BLaER1 treated with 17β-estradiol and CSF1 and Interleukin-3, amounts not matched to agents 10 nM and 100 nM (cell line): ENCODE results near the gene PRRT1.

ENCODE experiments used
- H3K27ac ChIP-seq, 11 experiments: shearing (Covaris generic); formaldehyde crosslinking; 2 replicates each; pipeline ENCODE4 v1.8.1; 2022
- H3K27me3 ChIP-seq, 11 experiments: shearing (Covaris generic); formaldehyde crosslinking; 2 replicates each; pipeline ENCODE4 v1.8.1; 2022
- H3K36me3 ChIP-seq, 11 experiments: shearing (Covaris generic); formaldehyde crosslinking; 2 replicates each; pipeline ENCODE4 v1.8.1; 2022
- H3K4me1 ChIP-seq, 10 experiments: shearing (Covaris generic); formaldehyde crosslinking; 2 replicates each; pipeline ENCODE4 v1.8.1; 2022
- H3K4me2 ChIP-seq, 11 experiments: shearing (Covaris generic); formaldehyde crosslinking; 2 replicates each; pipeline ENCODE4 v1.8.1; 2022
- H3K4me3 ChIP-seq, 10 experiments: shearing (Covaris generic); formaldehyde crosslinking; 2 replicates each; pipeline ENCODE4 v1.8.1; 2022
- H3K9ac ChIP-seq, 11 experiments: shearing (Covaris generic); formaldehyde crosslinking; 2 replicates each; pipeline ENCODE4 v1.8.1; 2022
- H3K9me3 ChIP-seq, 11 experiments: shearing (Covaris generic); formaldehyde crosslinking; replicated peaks in 1 of 11; 2 replicates each; pipeline ENCODE4 v1.8.1; 2022
- H4K20me1 ChIP-seq, 11 experiments: shearing (Covaris generic); formaldehyde crosslinking; 2 replicates each; pipeline ENCODE4 v1.8.1; 2022
- Cebpa-rat ChIP-seq, 11 experiments: shearing (Covaris generic); IDR thresholded peaks; 2 replicates each; pipeline ENCODE4 v1.8.1; 2022

Gene PRRT1

DNA sequence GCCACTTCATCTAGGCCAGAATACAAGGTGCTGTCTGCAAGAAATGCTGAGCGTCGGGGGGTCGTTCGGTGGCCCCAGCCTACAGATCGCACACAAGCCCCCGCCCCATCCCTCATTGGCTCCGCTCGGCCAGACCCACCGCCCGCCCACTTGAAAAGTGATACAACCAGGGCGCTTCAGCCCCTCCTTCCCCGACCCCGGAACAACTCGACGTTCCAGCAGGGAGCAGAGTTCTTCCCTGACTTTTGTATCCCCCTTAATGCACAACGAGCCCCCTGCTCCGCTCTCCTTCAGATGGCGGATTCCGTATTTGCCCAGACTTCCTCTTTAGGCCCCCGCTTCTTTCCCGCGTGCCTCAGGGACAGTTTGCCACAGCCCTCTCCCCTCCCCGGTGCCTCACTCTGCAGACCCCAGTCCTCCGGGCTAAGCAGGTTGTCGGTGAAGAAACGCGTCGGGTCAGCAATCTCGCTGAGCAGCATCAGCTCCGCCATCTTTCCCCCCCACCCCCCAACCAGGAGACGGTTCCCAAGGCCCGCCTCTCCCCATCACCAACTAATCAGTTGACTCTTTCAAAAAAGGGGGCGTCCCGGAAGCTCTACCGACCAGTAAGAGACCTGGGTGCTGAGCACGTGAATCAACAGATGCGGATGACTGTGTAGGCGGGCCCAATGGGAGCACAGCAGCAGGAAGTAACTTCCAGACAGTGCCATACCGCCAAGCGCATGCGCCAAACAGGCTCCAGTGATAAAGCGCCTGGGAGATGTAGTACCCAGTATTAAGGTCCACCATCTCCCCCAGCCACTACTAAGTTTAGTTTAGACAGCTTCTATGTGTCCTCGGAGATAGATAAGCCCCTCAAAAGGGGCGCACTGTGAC, 23.8 kb downstream of the PRRT1 start, which contains the start of gene ATF6B:
Gene ATF6B, minus strand, starts transcription at position 530 of the 876 bp plus-strand sequence. Its CDS starts 39 bp downstream, at position 491.
- peaks cover 0 to 15% (median 5%) of the 10 kb centered on the region in 11 experiments; a peak in 10 of 22 replicates for H4K20me1 ChIP-seq
- H3K4me2 ChIP-seq = peak within 1 kb of the TSS; percentile 91 to 99 (median 97)
- no peak for TF ChIP-seq Cebpa-rat (IDR thresholded peaks at IDR 0.05)
- H3K4me3 ChIP-seq = peak within 1 kb of the TSS; percentile 80 to 99 (median 96)
- H3K36me3 ChIP-seq = peaks cover 34 to 41% (median 39%) of the 10 kb centered on the region in 11 experiments
- H3K27me3 ChIP-seq = no peaks in the 10 kb centered on the region
- H3K9me3 ChIP-seq = no peaks in the 10 kb centered on the region
- peaks cover 34 to 49% (median 39%) of the 10 kb centered on the region in 10 experiments for H3K4me1 ChIP-seq
- H3K9ac ChIP-seq = peak within 1 kb of the TSS; percentile 89 to 96 (median 92)
- peak within 1 kb of the TSS; percentile 82 to 93 (median 91) for H3K27ac ChIP-seq

GRCh38 chr6:32127409-32127716, 24.4 kb downstream of the PRRT1 start:
- no peak for TF ChIP-seq Cebpa-rat (IDR thresholded peaks at IDR 0.05)
- Histone ChIP-seq H3K27me3 (no peaks in the 10 kb centered on the region), H3K9ac (peak overlapping the region; percentile 89 to 96 (median 92)), H3K4me2 (peak overlapping the region; percentile 91 to 99 (median 97)), H3K9me3 (no peaks in the 10 kb centered on the region), H4K20me1 (peaks cover 0 to 20% (median 9%) of the 10 kb centered on the region in 11 experiments; a peak in 10 of 22 replicates), H3K4me3 (peak overlapping the region; percentile 80 to 99 (median 96)), H3K27ac (peak overlapping the region; percentile 82 to 93 (median 91)), H3K4me1 (peaks cover 34 to 51% (median 39%) of the 10 kb centered on the region in 10 experiments), H3K36me3 (peaks cover 40 to 47% (median 45%) of the 10 kb centered on the region in 11 experiments)

DNA sequence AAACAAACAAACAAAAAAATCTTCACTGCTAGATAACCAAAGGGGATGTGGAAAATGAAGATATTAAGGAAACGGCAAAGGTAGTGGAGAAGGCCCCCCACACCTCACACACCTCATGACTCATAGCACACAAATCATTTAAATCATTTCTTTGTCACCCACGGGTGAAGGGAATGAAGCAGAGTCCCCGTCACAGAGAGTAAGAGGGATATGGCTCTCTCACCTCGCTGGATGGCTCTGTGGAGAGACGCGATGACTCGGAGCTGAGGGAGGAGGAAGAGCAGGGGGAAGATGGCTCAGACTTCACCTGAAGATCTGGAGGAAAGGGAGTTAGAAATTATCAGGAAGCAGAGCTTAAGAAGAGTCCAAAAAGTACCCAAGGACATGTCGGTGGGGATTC, 24.9 kb downstream of the PRRT1 start:
- Histone ChIP-seq H3K4me1 (peaks cover 34 to 51% (median 39%) of the 10 kb centered on the region in 10 experiments), H4K20me1 (peaks cover 0 to 24% (median 9%) of the 10 kb centered on the region in 11 experiments; a peak in 10 of 22 replicates), H3K27ac (peak overlapping the region in 10 of 11 experiments; percentile 83 to 93 (median 92); a peak in 14 of 22 replicates), H3K9ac (peak overlapping the region; percentile 89 to 96 (median 92)), H3K4me3 (peak overlapping the region; percentile 80 to 99 (median 96)), H3K4me2 (peak overlapping the region; percentile 91 to 99 (median 97)), H3K9me3 (no peaks in the 10 kb centered on the region), H3K27me3 (no peaks in the 10 kb centered on the region), H3K36me3 (peaks cover 45 to 52% (median 49%) of the 10 kb centered on the region in 11 experiments)
- TF ChIP-seq Cebpa-rat (IDR thresholded peaks at IDR 0.05) = no peak

GRCh38 chr6:32123681-32124080, 28.1 kb downstream of the PRRT1 start:
- Histone ChIP-seq H3K9ac (0 out of 22 replicates have a peak overlapping the region, but pooled peaks of 2 of the 11 experiments have one; percentile 6 to 21), H3K4me2 (no peak overlapping the region), H3K27ac (no peak overlapping the region), H3K9me3 (no peaks in the 10 kb centered on the region), H3K36me3 (peaks cover 71 to 84% (median 79%) of the 10 kb centered on the region in 11 experiments), H3K4me3 (no peak overlapping the region), H4K20me1 (peaks cover 0 to 38% (median 11%) of the 10 kb centered on the region in 11 experiments; a peak in 12 of 22 replicates), H3K27me3 (no peaks in the 10 kb centered on the region), H3K4me1 (peaks cover 22 to 49% (median 24%) of the 10 kb centered on the region in 10 experiments)
- TF ChIP-seq Cebpa-rat (IDR thresholded peaks at IDR 0.05) = no peak

DNA sequence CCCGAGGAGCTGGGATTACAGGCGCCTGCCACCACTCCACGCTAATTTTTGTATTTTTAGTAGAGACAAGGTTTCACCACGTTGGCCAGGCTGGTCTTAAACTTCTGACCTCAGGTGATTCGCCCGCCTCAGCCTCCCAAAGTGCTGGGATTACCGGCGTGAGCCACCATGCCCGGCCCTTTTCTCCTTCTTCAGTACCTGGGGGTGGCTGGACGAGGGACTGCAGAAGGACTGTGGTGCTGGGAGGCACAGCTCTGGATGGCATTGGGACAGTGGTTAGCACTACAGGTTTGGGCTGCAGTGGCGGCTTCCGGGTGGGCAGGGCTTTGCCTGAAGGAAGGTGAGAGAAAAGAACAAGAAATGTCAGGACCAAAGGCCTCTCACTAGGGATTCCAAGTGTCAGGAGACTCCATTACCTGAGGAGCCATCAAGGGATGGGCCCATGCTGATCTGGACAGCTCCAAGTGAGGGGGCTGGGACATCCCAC, 31.1 kb downstream of the PRRT1 start:
- Histone ChIP-seq H3K4me1 (peaks cover 0 to 28% (median 7%) of the 10 kb centered on the region in 10 experiments; a peak in 11 of 20 replicates), H3K36me3 (peaks cover 94 to 100% (median 97%) of the 10 kb centered on the region in 11 experiments)
- no peak for TF ChIP-seq Cebpa-rat (IDR thresholded peaks at IDR 0.05)

GRCh38 chr6:32118782-32119628, 32.7 kb downstream of the PRRT1 start:
- Histone ChIP-seq H3K4me2 (peak overlapping the region in 3 of 11 experiments; percentile 2 to 35 (median 3); a peak in 2 of 22 replicates), H3K36me3 (peaks cover 87 to 99% (median 94%) of the 10 kb centered on the region in 11 experiments)

More for the DNA sequence above, 31.1 kb downstream of the PRRT1 start:
- Histone ChIP-seq H3K9me3 (no peaks in the 10 kb centered on the region), H4K20me1 (peaks cover 5 to 69% (median 25%) of the 10 kb centered on the region in 11 experiments; a peak in 13 of 22 replicates), H3K27ac (no peak overlapping the region), H3K27me3 (no peaks in the 10 kb centered on the region), H3K4me3 (no peak overlapping the region), H3K4me2 (no peak overlapping the region), H3K9ac (no peak overlapping the region)

DNA sequence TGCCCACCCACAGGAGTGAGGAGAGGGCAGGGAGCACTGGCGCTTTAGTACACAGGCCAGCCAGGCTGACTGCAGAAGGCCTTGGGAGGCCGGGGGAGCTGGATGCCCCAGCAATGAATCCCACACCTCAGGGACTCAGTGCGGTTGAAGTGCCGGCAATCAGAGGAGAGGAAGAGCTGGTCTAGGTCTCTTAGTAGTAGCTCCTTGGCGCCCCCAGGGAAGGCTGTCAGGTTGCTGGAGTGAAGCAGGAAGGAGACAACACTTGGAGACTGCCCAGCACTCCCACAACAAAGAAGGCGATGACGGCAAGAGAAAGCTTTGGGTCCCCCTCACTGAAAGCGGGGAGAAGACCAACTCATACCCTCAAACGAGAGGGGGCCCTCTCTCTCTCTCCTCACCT, 34.3 kb downstream of the PRRT1 start:
- peak overlapping the region in 1 of 11 experiments; percentile 7; a peak in 2 of 22 replicates for H3K27ac ChIP-seq
- H3K4me3 ChIP-seq = no peak overlapping the region
- no peaks in the 10 kb centered on the region for H3K27me3 ChIP-seq
- H3K4me2 ChIP-seq = no peak overlapping the region
- H3K4me1 ChIP-seq = peaks cover 0 to 26% (median 8%) of the 10 kb centered on the region in 10 experiments; a peak in 8 of 20 replicates
- peaks cover 72 to 98% (median 86%) of the 10 kb centered on the region in 11 experiments for H3K36me3 ChIP-seq
- no peak for TF ChIP-seq Cebpa-rat (IDR thresholded peaks at IDR 0.05)
- no peaks in the 10 kb centered on the region for H3K9me3 ChIP-seq
- peak overlapping the region in 7 of 11 experiments; percentile 9 to 48 (median 37); a peak in 6 of 22 replicates for H3K9ac ChIP-seq
- H4K20me1 ChIP-seq = peaks cover 2 to 65% (median 17%) of the 10 kb centered on the region in 11 experiments; a peak in 11 of 22 replicates

More at GRCh38 chr6:32118782-32119628, 32.7 kb downstream of the PRRT1 start:
- TF ChIP-seq Cebpa-rat (IDR thresholded peaks at IDR 0.05) = no peak
- Histone ChIP-seq H3K4me1 (peaks cover 0 to 27% (median 5%) of the 10 kb centered on the region in 10 experiments; a peak in 8 of 20 replicates), H3K27ac (no peak overlapping the region), H4K20me1 (peaks cover 5 to 72% (median 25%) of the 10 kb centered on the region in 11 experiments; a peak in 13 of 22 replicates), H3K9me3 (no peaks in the 10 kb centered on the region), H3K9ac (peak overlapping the region in 1 of 11 experiments; percentile 9; a peak in 1 of 22 replicates), H3K4me3 (no peak overlapping the region), H3K27me3 (no peaks in the 10 kb centered on the region)

DNA sequence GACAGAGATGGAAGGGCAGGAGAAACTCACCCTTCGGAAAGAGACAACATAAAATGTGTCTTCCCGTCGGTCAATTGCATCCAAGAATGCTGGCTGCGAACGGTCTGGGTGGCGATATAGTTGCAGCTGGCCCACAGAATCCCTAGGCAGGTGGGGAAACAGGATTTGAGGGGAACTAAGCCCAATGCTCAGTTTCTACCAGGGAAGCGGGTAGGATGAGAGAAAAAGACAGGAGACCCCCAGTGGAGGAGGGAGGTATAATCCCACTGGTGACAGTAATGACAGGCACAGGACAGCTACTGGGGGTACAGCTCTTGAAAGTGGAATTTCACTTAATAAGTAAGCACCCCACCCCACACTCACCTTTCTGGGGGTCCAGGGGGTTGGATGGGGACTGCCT, 35.1 kb downstream of the PRRT1 start:
- H3K27ac ChIP-seq = no peak overlapping the region
- no peaks in the 10 kb centered on the region for H3K27me3 ChIP-seq
- no peak overlapping the region for H3K4me2 ChIP-seq
- peaks cover 64 to 98% (median 80%) of the 10 kb centered on the region in 11 experiments for H3K36me3 ChIP-seq
- H3K4me1 ChIP-seq = peaks cover 0 to 26% (median 8%) of the 10 kb centered on the region in 10 experiments; a peak in 8 of 20 replicates
- no peak overlapping the region for H3K4me3 ChIP-seq
- peaks cover 0 to 61% (median 17%) of the 10 kb centered on the region in 11 experiments; a peak in 11 of 22 replicates for H4K20me1 ChIP-seq
- TF ChIP-seq Cebpa-rat (IDR thresholded peaks at IDR 0.05) = no peak
- H3K9ac ChIP-seq = peak overlapping the region in 2 of 11 experiments; percentile 37 to 42; a peak in 3 of 22 replicates
- H3K9me3 ChIP-seq = no peaks in the 10 kb centered on the region
